Mesodermal cell (in vitro differentiated cells): ENCODE data around the gene CLDN34.

Source experiments
- H3K27ac ChIP-seq: 2 replicates; pipeline ENCODE4 v1.7.0; 2013; ENCODE audit warnings: mild to moderate bottlenecking, low read depth, low read length, moderate library complexity; ENCODE audit not compliant: severe bottlenecking
- H3K36me3 ChIP-seq: 2 replicates; pipeline ENCODE4 v1.7.1; 2013; ENCODE audit warnings: mild to moderate bottlenecking, low read length, moderate library complexity; ENCODE audit not compliant: control insufficient read depth, insufficient read depth
- H3K4me1 ChIP-seq: one replicate; pipeline ENCODE4 v1.7.1; 2013; ENCODE audit warnings: mild to moderate bottlenecking, low read length; ENCODE audit not compliant: insufficient read depth, control insufficient read depth, poor library complexity, severe bottlenecking
- H3K4me3 ChIP-seq: 2 replicates; pipeline ENCODE4 v1.7.0; 2013; ENCODE audit warnings: low read length, control low read depth, mild to moderate bottlenecking; ENCODE audit not compliant: insufficient read depth, poor library complexity, severe bottlenecking; ENCODE audit errors: extremely low read depth
- H3K9me3 ChIP-seq: 2 replicates; pipeline ENCODE4 v1.7.1; 2013; ENCODE audit warnings: mild to moderate bottlenecking, low read length, moderate library complexity; ENCODE audit not compliant: control insufficient read depth
- WGBS, 2 experiments: methylation state at CpG; one replicate each; pipeline ENCODE4 v1.1.5; 2013; ENCODE audit warnings: missing lambda C conversion rate in 2 of 2; ENCODE audit not compliant: insufficient coverage in 2 of 2; 5-methylcytosine and 5-hydroxymethylcytosine counted together

CLDN34 gene

GRCh38 chrX:9977635-9978034 is 10.5 kb downstream of the CLDN34 start:
- H3K4me3 ChIP-seq: no peak overlapping the region
- no peaks in the 10 kb centered on the region for H3K36me3 ChIP-seq
- WGBS, 2 experiments: 95 to 100% methylated on average over 2 of the region's 3 CpGs
- no peaks in the 10 kb centered on the region for H3K4me1 ChIP-seq
- H3K9me3 ChIP-seq: no peaks in the 10 kb centered on the region
- no peak overlapping the region for H3K27ac ChIP-seq

GRCh38 chrX:9980401-9980800 is 13.2 kb downstream of the CLDN34 start:
- no peaks in the 10 kb centered on the region for H3K9me3 ChIP-seq
- no peak overlapping the region for H3K4me3 ChIP-seq
- H3K4me1 ChIP-seq: no peaks in the 10 kb centered on the region
- 100% methylated on average over 1 to 2 of the region's 7 CpGs for WGBS, 2 experiments
- no peak overlapping the region for H3K27ac ChIP-seq
- no peaks in the 10 kb centered on the region for H3K36me3 ChIP-seq

GRCh38 chrX:9980927-9981326 is 13.8 kb downstream of the CLDN34 start:
- no peak overlapping the region for H3K27ac ChIP-seq
- H3K36me3 ChIP-seq: no peaks in the 10 kb centered on the region
- H3K4me3 ChIP-seq: no peak overlapping the region
- no peaks in the 10 kb centered on the region for H3K4me1 ChIP-seq
- H3K9me3 ChIP-seq: no peaks in the 10 kb centered on the region
- 100% methylated on average over 1 of the region's 5 CpGs; no CpG with 5 or more reads in 1 of the 2 experiments for WGBS, 2 experiments

GRCh38 chrX:9983441-9983840 is 16.3 kb downstream of the CLDN34 start:
- Histone ChIP-seq H3K27ac (no peak overlapping the region), H3K36me3 (no peaks in the 10 kb centered on the region), H3K4me1 (no peaks in the 10 kb centered on the region), H3K9me3 (no peaks in the 10 kb centered on the region), H3K4me3 (no peak overlapping the region)
- 94 to 97% methylated on average over 9 to 10 of the region's 18 CpGs for WGBS, 2 experiments

- 93 to 100% methylated on average over 3 to 6 of the region's 11 CpGs for WGBS, 2 experiments
- Histone ChIP-seq H3K36me3 (no peaks in the 10 kb centered on the region), H3K4me3 (no peak overlapping the region), H3K9me3 (no peaks in the 10 kb centered on the region), H3K27ac (no peak overlapping the region), H3K4me1 (no peaks in the 10 kb centered on the region)
Observed at GRCh38 chrX:9983846-9984245, 16.7 kb downstream of the CLDN34 start.

- no CpG with 5 or more reads among the region's 1 CpG for WGBS, 2 experiments
- no peaks in the 10 kb centered on the region for H3K4me1 ChIP-seq
- H3K4me3 ChIP-seq: no peak overlapping the region
- H3K36me3 ChIP-seq: no peaks in the 10 kb centered on the region
- H3K27ac ChIP-seq: no peak overlapping the region
- no peaks in the 10 kb centered on the region for H3K9me3 ChIP-seq
Observed at GRCh38 chrX:9988762-9989161, 21.6 kb downstream of the CLDN34 start.

- WGBS, 2 experiments: 93 to 97% methylated on average over 8 to 24 of the region's 28 CpGs
Observed at GRCh38 chrX:9992061-9992460, 24.9 kb downstream of the CLDN34 start.

GRCh38 chrX:9992724-9993123 is 25.6 kb downstream of the CLDN34 start:
- H3K27ac ChIP-seq: no peak overlapping the region
- no peaks in the 10 kb centered on the region for H3K4me1 ChIP-seq
- WGBS, 2 experiments: 96 to 98% methylated on average over 10 to 15 of the region's 18 CpGs
- no peaks in the 10 kb centered on the region for H3K36me3 ChIP-seq
- H3K9me3 ChIP-seq: no peaks in the 10 kb centered on the region
- H3K4me3 ChIP-seq: no peak overlapping the region

More at GRCh38 chrX:9992061-9992460, 24.9 kb downstream of the CLDN34 start:
- Histone ChIP-seq H3K27ac (no peak overlapping the region), H3K36me3 (no peaks in the 10 kb centered on the region), H3K4me3 (no peak overlapping the region), H3K9me3 (no peaks in the 10 kb centered on the region), H3K4me1 (no peaks in the 10 kb centered on the region)

GRCh38 chrX:9995855-9996339 is 28.7 kb downstream of the CLDN34 start:
- no peaks in the 10 kb centered on the region for H3K4me1 ChIP-seq
- H3K9me3 ChIP-seq: no peaks in the 10 kb centered on the region
- H3K36me3 ChIP-seq: no peaks in the 10 kb centered on the region
- H3K27ac ChIP-seq: no peak overlapping the region
- WGBS, 2 experiments: 4% methylated on average over 5 of the region's 18 CpGs; no CpG with 5 or more reads in 1 of the 2 experiments
- H3K4me3 ChIP-seq: no peak overlapping the region

GRCh38 chrX:9997041-9997440 is 29.9 kb downstream of the CLDN34 start:
- Histone ChIP-seq H3K36me3 (no peaks in the 10 kb centered on the region), H3K9me3 (no peaks in the 10 kb centered on the region), H3K4me3 (no peak overlapping the region), H3K27ac (no peak overlapping the region), H3K4me1 (no peaks in the 10 kb centered on the region)
- WGBS, 2 experiments: no CpG with 5 or more reads among the region's 9 CpGs

- Histone ChIP-seq H3K4me1 (no peaks in the 10 kb centered on the region), H3K27ac (no peak overlapping the region), H3K4me3 (no peak overlapping the region), H3K36me3 (no peaks in the 10 kb centered on the region), H3K9me3 (no peaks in the 10 kb centered on the region)
- 83 to 94% methylated on average over 2 to 6 of the region's 8 CpGs for WGBS, 2 experiments
Observed at GRCh38 chrX:9997524-9997923, 30.4 kb downstream of the CLDN34 start.
